ENCODE results near the gene DPEP2. TPM values are rescaled to one million over a fixed set of nuclear protein-coding genes. Genes with fewer than 3 reads are reported as not detected.

DPEP2 gene
- total and polyA plus RNA-seq, 2 of the 13 experiments (the other 11 are each of a cell fraction or from before 2014, with no cell fraction given), result 0.18 TPM; not detected in 1

DNA sequence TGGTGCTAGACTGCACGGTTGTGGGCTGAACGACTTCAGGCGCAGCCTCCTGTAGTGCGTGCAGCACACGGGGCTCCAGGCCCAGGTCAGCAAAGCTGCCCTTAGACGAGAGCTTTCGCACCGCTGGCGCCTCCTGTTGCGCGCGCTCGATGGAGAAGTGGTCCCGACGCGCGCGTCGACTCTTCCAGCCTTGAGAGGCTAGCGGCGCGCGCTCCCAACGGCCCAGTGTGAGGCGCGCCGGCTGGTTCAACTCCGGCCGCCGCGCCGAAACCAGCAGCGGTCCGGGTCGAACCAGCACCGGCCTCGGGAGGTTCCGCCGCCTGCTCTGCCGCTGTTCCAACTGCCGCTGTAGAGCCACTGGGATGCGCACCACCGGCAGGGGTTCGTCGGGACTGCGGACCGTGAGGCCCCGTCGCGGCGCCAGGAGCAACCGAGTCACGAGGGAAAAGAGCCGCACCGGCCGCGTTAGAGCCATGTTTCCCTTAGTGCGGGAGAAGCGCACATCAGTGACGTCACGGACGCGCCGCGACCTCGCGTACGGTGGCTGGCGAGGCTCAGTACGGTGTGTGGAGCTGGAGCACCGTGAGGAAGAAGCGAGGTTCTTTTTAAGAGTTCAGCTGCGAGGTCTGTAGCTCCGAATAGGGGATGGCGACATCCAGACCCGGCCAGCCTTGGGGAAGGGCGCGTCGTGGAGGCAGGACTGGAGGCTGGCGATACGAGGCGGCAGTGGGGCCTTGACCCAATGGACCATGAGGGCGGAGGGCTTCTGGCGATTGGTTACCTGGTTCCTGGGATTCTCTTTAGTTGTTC, 23.6 kb upstream of the DPEP2 start, which contains the start of the genes DDX28 and DUS2 (continued):
- TF ChIP-seq XBP1 (CRISPR knock-in tag; IDR thresholded peaks at IDR 0.05) (0 out of 2 replicates have a peak, but pooled peaks have one; percentile 6), HDAC2 (CRISPR knock-in tag; IDR thresholded peaks at IDR 0.05) (peak; percentile 99), ZNF317 (CRISPR knock-in tag; IDR thresholded peaks at IDR 0.05) (peak; percentile 70; the same call in 1 of the 2 replicates), ATF7 (IDR thresholded peaks at IDR 0.05) (peak; percentile 97), ATF7 (CRISPR knock-in tag; IDR thresholded peaks at IDR 0.05) (peak; percentile 93), ZNF709 (CRISPR knock-in tag; IDR thresholded peaks at IDR 0.05) (peak; percentile 82; the same call in 1 of the 2 replicates), NFKBIZ (CRISPR knock-in tag; IDR thresholded peaks at IDR 0.05) (peak; percentile 95), RBM22 (optimal IDR thresholded peaks at IDR 0.05; ENCODE audit: low read length) (peak; percentile 28), KLF13 (CRISPR knock-in tag; IDR thresholded peaks at IDR 0.05) (peak; percentile 60; the same call in 1 of the 2 replicates), ZFP36L1 (CRISPR knock-in tag; IDR thresholded peaks at IDR 0.05) (peak; percentile 77; the same call in 1 of the 2 replicates), ZNF839 (CRISPR knock-in tag; IDR thresholded peaks at IDR 0.05; ENCODE audit: borderline replicate concordance) (peak; percentile 90; the same call in 1 of the 2 replicates), YY1 (IDR thresholded peaks at IDR 0.05; ENCODE audit: insufficient read depth, insufficient replicate concordance, low read depth, low read length) (peak; percentile 93), MXI1 (IDR thresholded peaks at IDR 0.05; ENCODE audit: borderline replicate concordance, low read depth, low read length) (peak; percentile 96; the same call in 2 of the 3 replicates), FOSL2 (CRISPR knock-in tag; IDR thresholded peaks at IDR 0.05) (peak; percentile 78), RARA (CRISPR knock-in tag; IDR thresholded peaks at IDR 0.05) (peak; percentile 74), HNRNPK (IDR thresholded peaks at IDR 0.05; ENCODE audit: low read depth, low read length, poor library complexity, severe bottlenecking) (no peak), GPN1 (CRISPR knock-in tag; IDR thresholded peaks at IDR 0.05; ENCODE audit: borderline replicate concordance) (no peak), MED1 (CRISPR knock-in tag; IDR thresholded peaks at IDR 0.05) (peak; percentile 84), CBX1 (IDR thresholded peaks at IDR 0.05; ENCODE audit: low read depth) (peak; percentile 67)
- TF ChIP-seq, protein P1, sequence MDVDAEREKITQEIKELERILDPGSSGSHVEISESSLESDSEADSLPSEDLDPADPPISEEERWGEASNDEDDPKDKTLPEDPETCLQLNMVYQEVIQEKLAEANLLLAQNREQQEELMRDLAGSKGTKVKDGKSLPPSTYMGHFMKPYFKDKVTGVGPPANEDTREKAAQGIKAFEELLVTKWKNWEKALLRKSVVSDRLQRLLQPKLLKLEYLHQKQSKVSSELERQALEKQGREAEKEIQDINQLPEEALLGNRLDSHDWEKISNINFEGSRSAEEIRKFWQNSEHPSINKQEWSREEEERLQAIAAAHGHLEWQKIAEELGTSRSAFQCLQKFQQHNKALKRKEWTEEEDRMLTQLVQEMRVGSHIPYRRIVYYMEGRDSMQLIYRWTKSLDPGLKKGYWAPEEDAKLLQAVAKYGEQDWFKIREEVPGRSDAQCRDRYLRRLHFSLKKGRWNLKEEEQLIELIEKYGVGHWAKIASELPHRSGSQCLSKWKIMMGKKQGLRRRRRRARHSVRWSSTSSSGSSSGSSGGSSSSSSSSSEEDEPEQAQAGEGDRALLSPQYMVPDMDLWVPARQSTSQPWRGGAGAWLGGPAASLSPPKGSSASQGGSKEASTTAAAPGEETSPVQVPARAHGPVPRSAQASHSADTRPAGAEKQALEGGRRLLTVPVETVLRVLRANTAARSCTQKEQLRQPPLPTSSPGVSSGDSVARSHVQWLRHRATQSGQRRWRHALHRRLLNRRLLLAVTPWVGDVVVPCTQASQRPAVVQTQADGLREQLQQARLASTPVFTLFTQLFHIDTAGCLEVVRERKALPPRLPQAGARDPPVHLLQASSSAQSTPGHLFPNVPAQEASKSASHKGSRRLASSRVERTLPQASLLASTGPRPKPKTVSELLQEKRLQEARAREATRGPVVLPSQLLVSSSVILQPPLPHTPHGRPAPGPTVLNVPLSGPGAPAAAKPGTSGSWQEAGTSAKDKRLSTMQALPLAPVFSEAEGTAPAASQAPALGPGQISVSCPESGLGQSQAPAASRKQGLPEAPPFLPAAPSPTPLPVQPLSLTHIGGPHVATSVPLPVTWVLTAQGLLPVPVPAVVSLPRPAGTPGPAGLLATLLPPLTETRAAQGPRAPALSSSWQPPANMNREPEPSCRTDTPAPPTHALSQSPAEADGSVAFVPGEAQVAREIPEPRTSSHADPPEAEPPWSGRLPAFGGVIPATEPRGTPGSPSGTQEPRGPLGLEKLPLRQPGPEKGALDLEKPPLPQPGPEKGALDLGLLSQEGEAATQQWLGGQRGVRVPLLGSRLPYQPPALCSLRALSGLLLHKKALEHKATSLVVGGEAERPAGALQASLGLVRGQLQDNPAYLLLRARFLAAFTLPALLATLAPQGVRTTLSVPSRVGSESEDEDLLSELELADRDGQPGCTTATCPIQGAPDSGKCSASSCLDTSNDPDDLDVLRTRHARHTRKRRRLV (CRISPR knock-in tag; IDR thresholded peaks at IDR 0.05), result no peak
- TF ChIP-seq, protein P2, sequence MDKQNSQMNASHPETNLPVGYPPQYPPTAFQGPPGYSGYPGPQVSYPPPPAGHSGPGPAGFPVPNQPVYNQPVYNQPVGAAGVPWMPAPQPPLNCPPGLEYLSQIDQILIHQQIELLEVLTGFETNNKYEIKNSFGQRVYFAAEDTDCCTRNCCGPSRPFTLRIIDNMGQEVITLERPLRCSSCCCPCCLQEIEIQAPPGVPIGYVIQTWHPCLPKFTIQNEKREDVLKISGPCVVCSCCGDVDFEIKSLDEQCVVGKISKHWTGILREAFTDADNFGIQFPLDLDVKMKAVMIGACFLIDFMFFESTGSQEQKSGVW (CRISPR knock-in tag; IDR thresholded peaks at IDR 0.05; ENCODE audit: borderline replicate concordance), result no peak
- TF ChIP-seq, protein P3, sequence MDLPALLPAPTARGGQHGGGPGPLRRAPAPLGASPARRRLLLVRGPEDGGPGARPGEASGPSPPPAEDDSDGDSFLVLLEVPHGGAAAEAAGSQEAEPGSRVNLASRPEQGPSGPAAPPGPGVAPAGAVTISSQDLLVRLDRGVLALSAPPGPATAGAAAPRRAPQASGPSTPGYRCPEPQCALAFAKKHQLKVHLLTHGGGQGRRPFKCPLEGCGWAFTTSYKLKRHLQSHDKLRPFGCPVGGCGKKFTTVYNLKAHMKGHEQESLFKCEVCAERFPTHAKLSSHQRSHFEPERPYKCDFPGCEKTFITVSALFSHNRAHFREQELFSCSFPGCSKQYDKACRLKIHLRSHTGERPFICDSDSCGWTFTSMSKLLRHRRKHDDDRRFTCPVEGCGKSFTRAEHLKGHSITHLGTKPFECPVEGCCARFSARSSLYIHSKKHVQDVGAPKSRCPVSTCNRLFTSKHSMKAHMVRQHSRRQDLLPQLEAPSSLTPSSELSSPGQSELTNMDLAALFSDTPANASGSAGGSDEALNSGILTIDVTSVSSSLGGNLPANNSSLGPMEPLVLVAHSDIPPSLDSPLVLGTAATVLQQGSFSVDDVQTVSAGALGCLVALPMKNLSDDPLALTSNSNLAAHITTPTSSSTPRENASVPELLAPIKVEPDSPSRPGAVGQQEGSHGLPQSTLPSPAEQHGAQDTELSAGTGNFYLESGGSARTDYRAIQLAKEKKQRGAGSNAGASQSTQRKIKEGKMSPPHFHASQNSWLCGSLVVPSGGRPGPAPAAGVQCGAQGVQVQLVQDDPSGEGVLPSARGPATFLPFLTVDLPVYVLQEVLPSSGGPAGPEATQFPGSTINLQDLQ (CRISPR knock-in tag; IDR thresholded peaks at IDR 0.05), result peak; percentile 94; the same call in 1 of the 2 replicates

Data from HepG2 (cell line).